Duodenal mucosa (tissue), 2 donors: ENCODE measurements around the gene RPRD1A.
"Not testable (repeated sequence)": the region's sequence is repeated elsewhere in the genome, so short reads cannot be mapped to it uniquely, and the experiment has no call there.

Experiments
- H3K27ac ChIP-seq: one replicate; pipeline ENCODE4 v1.7.0; 2013; ENCODE audit warnings: low read depth, low read length
- H3K27me3 ChIP-seq, 2 donors: one replicate each; pipeline ENCODE4 v1.7.0; 2013; ENCODE audit warnings: low read length in 2 of 2, control low read depth in 1 of 2; ENCODE audit not compliant: insufficient read depth in 2 of 2, control insufficient read depth in 1 of 2
- H3K36me3 ChIP-seq, 2 donors: one replicate each; pipeline ENCODE4 v1.7.0; 2013; ENCODE audit warnings: low read length in 2 of 2, control low read depth in 1 of 2; ENCODE audit not compliant: insufficient read depth in 2 of 2, control insufficient read depth in 1 of 2
- H3K4me1 ChIP-seq, 2 donors: one replicate each; pipeline ENCODE4 v1.7.0; 2013; ENCODE audit warnings: low read length in 2 of 2, control low read depth in 1 of 2; ENCODE audit not compliant: insufficient read depth in 2 of 2, control insufficient read depth in 1 of 2
- H3K4me3 ChIP-seq, 2 donors: one replicate each; pipeline ENCODE4 v1.7.0; 2013; ENCODE audit warnings: low read length in 2 of 2, low read depth in 1 of 2
- H3K9ac ChIP-seq, 2 donors: one replicate each; pipeline ENCODE4 v1.7.0; 2013; ENCODE audit warnings: low read length in 2 of 2, low read depth in 1 of 2
- H3K9me3 ChIP-seq, 2 donors: one replicate each; pipeline ENCODE4 v1.7.0; 2013; ENCODE audit warnings: low read length in 2 of 2, control low read depth in 1 of 2; ENCODE audit not compliant: control insufficient read depth in 1 of 2

The RPRD1A gene

GRCh38 chr18:36067055-36067957 is at the start of gene RPRD1A:
Gene RPRD1A (minus strand): TSS chr18:36067559. CDS start chr18:36067404, 155 bp downstream.
- H3K27me3 ChIP-seq = no peaks in the 10 kb centered on the region
- peaks cover 10% of the 10 kb centered on the region in 2 donors for H3K4me1 ChIP-seq

GRCh38 chr18:36116771-36117170 is 49.4 kb upstream of the RPRD1A start:
- not testable (repeated sequence) for H3K9ac ChIP-seq, H3K9me3 ChIP-seq, H3K4me3 ChIP-seq, H3K4me1 ChIP-seq, H3K27me3 ChIP-seq, H3K27ac ChIP-seq
- H3K36me3 ChIP-seq = peaks cover 18 to 38% of the 10 kb centered on the region in 2 donors

More at GRCh38 chr18:36067055-36067957, at the start of gene RPRD1A:
- Histone ChIP-seq H3K27ac (peak within 1 kb of the TSS; percentile 91), H3K36me3 (no peaks in the 10 kb centered on the region), H3K9me3 (no peaks in the 10 kb centered on the region), H3K9ac (peak within 1 kb of the TSS; percentile 77 to 96), H3K4me3 (peak within 1 kb of the TSS; percentile 78 to 98)

- no peaks in the 10 kb centered on the region for H3K4me1 ChIP-seq
- H3K36me3 ChIP-seq = peaks cover 17 to 39% of the 10 kb centered on the region in 2 donors
- no peaks in the 10 kb centered on the region for H3K27me3 ChIP-seq
- no peak overlapping the region for H3K4me3 ChIP-seq
- no peak overlapping the region for H3K9ac ChIP-seq
- H3K27ac ChIP-seq = no peak overlapping the region
- no peaks in the 10 kb centered on the region for H3K9me3 ChIP-seq
These were observed 47.4 kb upstream of the RPRD1A start for GRCh38 chr18:36114738-36115137.

GRCh38 chr18:36114251-36114650 is 46.9 kb upstream of the RPRD1A start:
- no peak overlapping the region for H3K9ac ChIP-seq
- H3K36me3 ChIP-seq = peaks cover 17 to 39% of the 10 kb centered on the region in 2 donors

GRCh38 chr18:36112302-36112701 is 44.9 kb upstream of the RPRD1A start:
- Histone ChIP-seq H3K4me1 (no peaks in the 10 kb centered on the region), H3K9ac (no peak overlapping the region), H3K27me3 (no peaks in the 10 kb centered on the region), H3K9me3 (no peaks in the 10 kb centered on the region), H3K4me3 (no peak overlapping the region), H3K36me3 (peaks cover 17 to 39% of the 10 kb centered on the region in 2 donors), H3K27ac (no peak overlapping the region)

More at GRCh38 chr18:36114251-36114650, 46.9 kb upstream of the RPRD1A start:
- Histone ChIP-seq H3K4me1 (no peaks in the 10 kb centered on the region), H3K4me3 (no peak overlapping the region), H3K9me3 (no peaks in the 10 kb centered on the region), H3K27ac (no peak overlapping the region), H3K27me3 (no peaks in the 10 kb centered on the region)

GRCh38 chr18:36109737-36110136 is 42.4 kb upstream of the RPRD1A start:
- no peaks in the 10 kb centered on the region for H3K9me3 ChIP-seq
- no peak overlapping the region for H3K4me3 ChIP-seq
- no peaks in the 10 kb centered on the region for H3K4me1 ChIP-seq
- no peak overlapping the region for H3K9ac ChIP-seq
- peaks cover 12 to 30% of the 10 kb centered on the region in 2 donors for H3K36me3 ChIP-seq
- H3K27me3 ChIP-seq = no peaks in the 10 kb centered on the region
- H3K27ac ChIP-seq = no peak overlapping the region

- Histone ChIP-seq H3K4me3 (no peak overlapping the region), H3K27ac (no peak overlapping the region), H3K27me3 (no peaks in the 10 kb centered on the region), H3K9ac (no peak overlapping the region), H3K36me3 (peaks cover 8 to 21% of the 10 kb centered on the region in 2 donors), H3K4me1 (no peaks in the 10 kb centered on the region), H3K9me3 (no peaks in the 10 kb centered on the region)
These were observed 41.2 kb upstream of the RPRD1A start for GRCh38 chr18:36108601-36109000.

- no peaks in the 10 kb centered on the region for H3K27me3 ChIP-seq
- H3K4me1 ChIP-seq = no peaks in the 10 kb centered on the region
- H3K9ac ChIP-seq = no peak overlapping the region
- H3K27ac ChIP-seq = no peak overlapping the region
- H3K4me3 ChIP-seq = no peak overlapping the region
- H3K36me3 ChIP-seq = peaks cover 6 to 18% of the 10 kb centered on the region in 2 donors
- H3K9me3 ChIP-seq = no peaks in the 10 kb centered on the region
These were observed 40.8 kb upstream of the RPRD1A start for GRCh38 chr18:36108196-36108595.

- H3K4me3 ChIP-seq = no peak overlapping the region
- no peak overlapping the region for H3K9ac ChIP-seq
- no peaks in the 10 kb centered on the region for H3K27me3 ChIP-seq
- H3K36me3 ChIP-seq = peaks cover 5 to 15% of the 10 kb centered on the region in 2 donors
- no peak overlapping the region for H3K27ac ChIP-seq
- H3K9me3 ChIP-seq = no peaks in the 10 kb centered on the region
- H3K4me1 ChIP-seq = no peaks in the 10 kb centered on the region
These were observed 40.1 kb upstream of the RPRD1A start for GRCh38 chr18:36107477-36107876.

GRCh38 chr18:36104749-36105148 is 37.4 kb upstream of the RPRD1A start:
- Histone ChIP-seq H3K4me1 (no peaks in the 10 kb centered on the region), H3K27ac (no peak overlapping the region), H3K27me3 (no peaks in the 10 kb centered on the region), H3K9ac (no peak overlapping the region), H3K36me3 (no peaks in the 10 kb centered on the region), H3K9me3 (peaks cover 0 to 3% of the 10 kb centered on the region in 2 donors), H3K4me3 (no peak overlapping the region)
